RPMI7951 (cell line): Measurements from ENCODE around the gene GCA. TPM values are rescaled to one million over a fixed set of nuclear protein-coding genes. Genes with fewer than 3 reads are reported as not detected.

Source experiments
- DNase-seq: peaks from one replicate; pipeline ENCODE4 v3.0.0-alpha.2; 2012; ENCODE audit warnings: low read depth
- total RNA-seq: library from RNA; depleted of rRNA; stranded (reverse); fragments of >200 nt; shearing (Covaris generic); gene quantifications from 2 replicates; pipeline ENCODE4 v1.2.3, GENCODE V29; 2014; rRNA removed

Gene GCA, protein sequence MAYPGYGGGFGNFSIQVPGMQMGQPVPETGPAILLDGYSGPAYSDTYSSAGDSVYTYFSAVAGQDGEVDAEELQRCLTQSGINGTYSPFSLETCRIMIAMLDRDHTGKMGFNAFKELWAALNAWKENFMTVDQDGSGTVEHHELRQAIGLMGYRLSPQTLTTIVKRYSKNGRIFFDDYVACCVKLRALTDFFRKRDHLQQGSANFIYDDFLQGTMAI
- 16.3 and 21.5 TPM in 2 replicates for total RNA-seq

DNA sequence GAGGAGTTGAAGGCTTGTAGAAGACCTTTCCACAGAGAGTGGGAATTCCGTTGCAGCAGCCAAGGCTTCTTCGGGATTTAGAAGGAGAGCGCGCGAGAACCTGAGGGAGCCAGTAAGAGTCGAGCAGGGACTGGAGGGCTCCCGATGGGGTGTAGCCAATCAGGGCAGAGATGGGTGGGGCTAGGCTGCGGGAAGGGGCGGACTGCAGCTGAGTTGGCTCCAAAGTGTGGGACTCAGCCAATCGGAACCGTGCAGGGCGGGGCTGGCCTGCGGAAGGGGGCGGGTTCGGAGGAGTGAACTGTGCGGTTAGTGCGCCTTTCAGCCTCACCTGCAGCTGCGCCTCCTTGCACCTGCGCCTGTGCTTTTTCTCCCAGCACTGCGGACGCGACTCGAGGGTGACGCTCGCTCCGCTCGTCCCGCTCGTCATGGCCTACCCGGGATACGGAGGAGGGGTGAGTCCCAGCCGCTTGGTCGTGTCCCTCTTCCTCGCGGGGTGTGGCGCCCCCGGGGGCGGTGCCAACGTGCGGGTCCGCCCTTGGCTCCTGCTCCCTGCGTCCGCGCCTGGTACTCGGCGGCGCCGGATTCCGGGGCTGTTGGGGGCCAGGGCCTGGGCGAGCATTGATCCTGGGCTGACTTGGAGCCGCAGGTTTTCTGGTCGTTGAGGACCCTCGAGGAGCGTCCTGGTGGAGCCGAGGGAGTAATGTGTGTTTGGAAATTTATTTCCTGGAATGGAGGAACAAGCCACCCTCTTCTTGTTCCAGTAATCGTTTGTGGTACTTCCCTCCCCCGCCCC, at the start of gene GCA:
GCA (plus strand) TSS at position 309 of the 793 bp plus-strand sequence; CDS start at position 426, 117 bp downstream.
- DNase-seq, result peak; percentile 98

DNA sequence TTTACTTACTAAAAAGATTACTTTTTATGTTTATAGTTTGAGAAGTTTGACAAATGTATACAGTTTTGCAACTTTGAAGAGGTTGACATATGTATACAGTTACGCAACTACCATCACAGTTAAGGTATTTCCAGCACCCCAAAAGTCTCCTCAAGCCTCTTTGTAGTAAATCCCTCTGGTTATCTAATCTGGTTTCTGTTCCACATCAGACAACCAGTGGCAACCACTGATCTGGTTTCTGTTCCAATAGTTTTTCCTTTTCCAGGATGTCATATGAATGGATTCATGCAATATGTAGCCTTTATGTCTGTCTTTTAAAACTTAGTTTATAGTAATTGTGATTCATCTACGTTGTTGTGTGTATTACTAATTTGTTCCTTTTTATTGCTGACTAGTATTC, 48.9 kb upstream of the GCA start:
- no peak for DNase-seq

DNA sequence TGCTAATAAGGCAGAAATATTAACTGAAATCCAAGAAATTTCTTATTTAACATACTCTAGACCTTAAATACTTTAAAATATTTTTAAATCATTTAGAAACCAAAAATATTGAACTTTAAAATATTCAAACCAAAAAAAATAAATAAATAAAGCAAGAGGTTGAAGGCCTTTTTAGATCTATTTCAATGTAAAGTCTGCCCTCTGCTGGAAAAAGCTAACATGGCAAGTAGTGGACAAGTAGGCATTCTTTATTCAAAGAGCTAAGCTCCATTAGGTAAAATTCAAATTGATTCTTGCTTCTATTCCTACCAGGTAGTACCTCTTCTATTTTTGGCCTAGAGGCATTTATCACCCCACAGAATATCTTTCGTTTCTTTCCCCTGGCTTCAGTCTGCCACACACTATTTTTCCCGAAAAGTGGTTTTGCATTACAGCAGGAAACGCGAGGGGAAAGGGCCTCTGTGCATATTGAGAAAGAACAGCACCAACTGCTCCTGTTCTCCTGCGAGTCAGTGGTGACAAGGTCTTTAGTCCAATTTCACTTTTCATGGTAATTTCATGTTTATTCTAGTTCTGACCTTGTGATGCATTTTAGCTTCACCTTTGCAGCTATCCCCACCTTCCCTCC, 45.9 kb upstream of the GCA start:
- peak; percentile 79 for DNase-seq

DNA sequence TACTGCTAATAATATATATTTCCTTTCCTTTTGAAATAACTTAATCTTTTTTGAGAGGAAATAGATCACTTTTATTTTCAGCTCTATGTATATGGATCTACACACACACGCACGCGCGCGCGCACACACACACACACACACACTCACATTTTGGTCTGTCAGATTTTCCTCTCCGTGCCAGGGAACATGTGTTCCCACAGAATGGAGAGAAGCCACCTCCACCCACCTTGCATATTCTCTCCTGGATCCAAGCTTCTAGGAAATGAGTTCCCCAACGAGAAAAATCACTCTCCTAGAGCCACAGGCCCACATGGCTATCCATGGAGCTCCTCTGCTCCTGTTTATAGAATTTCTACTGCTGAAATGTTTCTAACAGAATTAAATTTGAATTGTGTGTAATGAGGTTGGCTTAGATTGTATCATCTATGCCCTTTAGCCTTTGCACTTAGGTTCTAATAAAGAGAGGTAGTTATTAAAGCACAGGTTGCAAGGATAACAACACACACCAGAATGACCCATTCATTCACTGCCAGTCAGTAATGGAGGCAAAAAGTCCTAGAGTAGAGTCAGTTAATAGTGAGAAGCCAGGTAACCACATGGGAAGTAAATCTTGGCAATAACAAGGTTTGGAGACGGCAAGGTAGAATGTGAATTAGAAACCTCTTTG, 45.1 kb upstream of the GCA start:
- DNase-seq, result no peak

DNA sequence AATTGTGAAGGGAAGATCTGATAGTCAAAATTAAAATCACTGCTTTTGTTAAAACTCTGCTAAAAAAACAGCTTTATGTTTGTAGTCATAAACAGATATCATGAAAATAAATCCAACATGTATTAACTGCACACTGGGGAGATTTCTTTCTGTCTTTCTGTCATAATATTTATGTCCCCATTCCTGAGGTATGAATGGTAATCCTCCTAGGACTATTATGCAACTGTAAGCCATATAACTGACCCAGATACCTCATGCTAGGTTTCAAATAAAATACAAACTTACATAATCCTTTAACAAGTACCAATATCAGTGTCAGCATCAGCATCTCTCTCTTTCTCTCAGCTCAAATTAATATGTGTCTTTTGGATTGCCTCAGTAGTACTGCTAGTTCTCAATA, 43.7 kb upstream of the GCA start:
- DNase-seq, result no peak

DNA sequence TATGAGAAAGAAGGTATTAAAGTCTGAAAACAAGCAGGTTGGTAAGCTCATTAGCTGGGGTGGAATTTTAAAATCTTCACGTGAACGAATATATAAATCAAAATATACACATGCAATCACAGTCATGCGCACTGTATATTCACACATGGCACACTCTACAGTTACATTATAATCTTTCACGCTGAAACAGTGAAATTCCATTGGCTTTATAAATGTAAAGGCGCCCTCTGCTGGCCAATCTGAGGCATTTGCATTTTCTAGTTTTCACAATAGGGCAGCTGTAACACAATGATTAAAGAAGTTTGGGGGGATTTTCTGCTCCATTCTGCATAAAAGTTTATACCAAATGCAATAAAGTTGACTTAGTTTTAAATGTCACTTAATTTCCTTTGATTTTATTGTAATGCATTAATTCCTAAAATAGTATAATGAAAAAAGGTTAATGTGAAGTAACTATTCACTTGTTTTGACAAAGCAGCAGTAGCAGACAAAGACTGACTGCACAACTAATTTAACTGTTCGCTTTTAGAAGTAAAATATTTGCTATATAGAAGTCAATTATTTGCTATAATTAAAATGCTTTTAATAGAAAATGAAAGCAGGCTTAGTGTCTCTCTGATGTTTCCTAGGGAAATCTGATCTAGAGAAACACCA, 42.7 kb upstream of the GCA start:
- peak; percentile 68 for DNase-seq

DNA sequence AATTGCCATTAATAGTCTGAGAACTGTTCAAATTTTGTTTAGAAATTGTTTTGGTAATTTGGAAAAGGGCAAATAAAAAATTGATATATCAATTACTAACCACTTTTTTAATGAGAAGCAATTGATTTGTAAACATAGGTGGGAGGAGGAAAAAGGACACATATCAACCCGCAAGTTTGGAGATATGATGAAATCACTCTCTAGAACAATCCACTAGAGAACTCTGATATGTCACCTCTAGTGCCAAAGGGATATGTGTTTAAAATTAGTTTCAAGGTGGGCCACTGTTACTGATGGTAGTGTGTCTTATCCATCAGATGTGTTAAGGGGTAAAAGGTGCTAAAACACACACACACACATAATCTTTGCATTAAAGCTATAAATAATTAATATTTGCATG, 42.1 kb upstream of the GCA start:
- no peak for DNase-seq

DNA sequence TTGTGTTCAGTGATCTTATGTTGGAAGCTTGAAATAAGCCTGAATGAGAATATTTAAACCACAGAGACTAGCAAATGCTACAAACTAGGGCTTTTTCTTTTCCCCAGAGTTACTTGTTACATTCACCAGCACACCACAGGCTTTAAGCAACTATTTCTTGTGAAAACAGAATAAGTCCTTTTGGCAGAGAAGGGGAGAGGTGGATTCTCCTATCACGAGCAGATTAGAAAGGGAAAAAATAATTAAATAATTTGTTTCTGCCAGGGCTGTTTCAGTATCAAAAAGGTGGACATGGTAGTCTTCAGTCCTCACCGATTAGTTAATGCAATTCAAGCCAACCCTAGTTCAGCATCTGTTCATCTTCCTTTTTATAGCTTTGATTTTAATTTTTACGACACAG, 38.0 kb upstream of the GCA start:
- no peak for DNase-seq

DNA sequence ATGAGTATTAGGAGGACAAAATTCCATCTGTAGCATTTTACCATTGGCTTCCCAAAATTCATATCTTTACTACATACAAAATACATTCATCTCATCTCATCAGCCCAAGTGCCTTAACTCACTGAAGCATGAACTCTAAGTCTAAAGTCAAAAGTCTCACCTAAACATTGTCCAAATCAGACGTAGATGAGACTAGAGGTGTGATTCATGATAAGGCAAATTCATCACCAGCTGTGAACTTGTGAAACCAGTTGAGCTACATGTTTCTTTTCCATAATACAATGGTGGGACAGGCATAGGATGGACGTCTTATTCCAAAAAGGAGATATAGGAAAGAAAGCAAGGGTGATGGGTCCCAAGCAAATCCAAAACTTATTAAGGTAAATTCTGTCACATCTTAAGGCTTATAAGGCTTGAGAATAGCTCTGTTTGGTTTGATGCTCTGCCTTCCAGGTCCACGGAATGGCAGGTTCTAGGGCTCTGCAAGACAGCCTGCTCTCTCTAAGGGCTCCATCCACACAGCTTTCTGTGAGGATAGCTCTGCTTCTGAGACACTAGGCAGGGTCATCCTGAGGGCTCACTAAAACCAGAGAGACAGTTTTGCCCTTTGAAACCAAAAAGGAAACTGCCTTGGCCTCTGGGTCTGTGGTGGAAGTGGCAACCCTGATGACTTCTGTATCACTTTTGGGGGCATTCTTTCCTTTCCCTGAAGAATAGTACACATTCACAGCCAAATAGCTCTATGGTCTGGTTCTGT, 35.0 kb upstream of the GCA start:
- DNase-seq, result no peak

DNA sequence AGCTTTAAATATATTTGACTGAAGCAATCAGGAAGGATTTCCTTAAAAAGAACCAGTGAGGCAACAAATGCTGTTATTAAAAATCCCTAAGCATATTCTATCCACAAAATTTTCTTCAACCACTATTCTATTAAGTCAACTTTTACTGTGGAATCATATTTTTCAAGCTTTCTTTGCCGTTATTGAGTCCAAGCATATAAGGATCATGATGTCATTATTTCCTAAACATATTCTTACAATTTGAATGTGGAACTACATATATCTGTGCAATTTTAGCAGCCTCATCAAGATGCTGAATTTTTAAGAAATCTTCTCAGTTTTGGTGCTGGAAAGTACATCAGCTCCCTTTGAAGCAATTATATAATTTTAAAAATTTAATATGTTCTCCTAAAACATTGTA, 31.1 kb upstream of the GCA start:
- no peak for DNase-seq

DNA sequence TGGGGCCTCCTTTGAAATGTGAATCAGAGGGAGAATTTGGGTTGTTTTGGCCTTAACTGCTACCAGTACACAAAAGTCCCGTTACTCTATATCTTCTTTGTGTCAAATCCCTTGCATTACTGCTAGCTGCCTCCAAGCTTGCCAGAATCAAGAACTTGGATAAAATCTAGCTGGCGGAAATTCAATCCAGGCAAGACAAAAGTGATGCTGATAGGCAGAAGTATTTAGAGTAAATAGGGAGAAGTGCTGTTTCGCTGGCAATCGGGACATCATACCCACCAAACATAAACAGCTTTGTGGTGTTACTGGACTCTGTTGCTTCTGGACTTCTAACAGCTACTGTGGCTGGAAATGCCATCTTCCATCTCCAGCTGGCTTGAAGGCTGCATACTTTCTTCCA, 28.0 kb upstream of the GCA start:
- DNase-seq, result no peak

DNA sequence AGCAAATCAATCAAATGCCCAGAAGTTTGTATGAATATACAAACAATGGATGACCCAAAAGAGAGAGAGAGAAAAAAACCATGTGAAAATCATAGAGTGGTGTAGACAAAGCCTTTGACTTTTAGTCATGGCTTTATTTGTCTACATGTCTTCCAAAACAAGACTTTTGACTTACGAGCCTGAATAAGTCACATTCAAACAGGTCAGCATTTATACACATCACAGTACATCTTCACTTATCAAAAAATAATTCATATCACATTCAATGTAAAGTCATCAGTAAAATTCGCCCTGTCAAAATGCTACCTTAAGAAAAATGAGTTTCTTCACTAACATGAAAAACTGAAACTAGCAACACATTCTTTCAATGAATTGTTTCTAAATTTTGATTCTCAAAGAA, 27.3 kb upstream of the GCA start:
- no peak for DNase-seq

DNA sequence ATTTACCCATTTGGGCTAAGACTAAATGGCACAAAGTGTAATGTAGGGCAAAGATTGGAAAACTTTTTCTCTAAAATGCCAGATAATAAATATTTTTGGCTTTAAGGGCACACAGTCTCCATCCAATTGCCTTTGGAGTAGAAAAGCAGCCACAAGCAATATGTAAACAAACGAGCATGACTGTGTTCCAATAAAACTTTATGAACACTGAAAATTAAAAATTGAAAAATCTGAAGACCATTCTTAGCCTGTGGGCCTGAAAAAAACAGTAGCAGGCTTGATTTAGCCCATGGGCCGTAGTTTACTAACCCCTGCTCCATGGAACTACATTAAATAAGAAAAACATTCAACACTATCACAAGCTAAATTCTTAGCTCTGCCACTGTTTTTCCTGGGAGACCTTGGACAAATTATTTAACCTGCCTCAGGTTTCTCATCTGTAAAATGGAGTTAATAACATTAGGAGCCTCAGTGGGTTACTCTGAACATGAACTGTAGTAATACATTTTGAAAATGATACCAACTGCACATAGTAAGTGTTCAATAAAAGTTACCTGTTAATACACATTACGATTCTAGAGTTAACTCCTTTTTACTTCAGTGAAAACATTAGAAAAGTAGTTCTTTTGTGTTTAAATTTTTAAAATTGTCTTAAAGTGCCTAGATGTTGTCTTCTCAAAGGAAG, 26.7 kb upstream of the GCA start:
- peak; percentile 13 for DNase-seq

DNA sequence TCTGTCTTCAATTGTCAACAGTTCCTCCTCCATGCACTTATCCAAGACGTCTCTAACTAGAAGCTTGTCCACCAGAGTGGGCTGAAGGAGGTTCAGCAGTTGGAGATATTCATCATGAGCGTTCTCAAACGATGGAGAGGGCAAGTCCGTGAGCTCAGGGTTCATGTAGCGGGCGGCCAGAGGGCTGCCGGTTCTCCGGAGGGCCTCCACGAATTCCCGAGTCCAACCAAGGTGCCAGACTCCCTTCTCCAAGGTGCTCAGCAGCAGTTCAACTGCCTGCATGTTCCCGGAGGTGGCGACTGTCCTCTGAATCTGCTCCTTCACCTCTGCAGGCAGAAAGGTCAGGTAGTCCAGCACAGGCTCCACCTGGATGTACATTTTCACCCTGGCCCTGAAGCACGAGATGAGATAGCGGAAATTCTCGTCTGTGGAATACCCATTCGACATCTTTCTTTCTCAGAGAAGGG, 26.0 kb upstream of the GCA start:
- DNase-seq, result peak; percentile 39

DNA sequence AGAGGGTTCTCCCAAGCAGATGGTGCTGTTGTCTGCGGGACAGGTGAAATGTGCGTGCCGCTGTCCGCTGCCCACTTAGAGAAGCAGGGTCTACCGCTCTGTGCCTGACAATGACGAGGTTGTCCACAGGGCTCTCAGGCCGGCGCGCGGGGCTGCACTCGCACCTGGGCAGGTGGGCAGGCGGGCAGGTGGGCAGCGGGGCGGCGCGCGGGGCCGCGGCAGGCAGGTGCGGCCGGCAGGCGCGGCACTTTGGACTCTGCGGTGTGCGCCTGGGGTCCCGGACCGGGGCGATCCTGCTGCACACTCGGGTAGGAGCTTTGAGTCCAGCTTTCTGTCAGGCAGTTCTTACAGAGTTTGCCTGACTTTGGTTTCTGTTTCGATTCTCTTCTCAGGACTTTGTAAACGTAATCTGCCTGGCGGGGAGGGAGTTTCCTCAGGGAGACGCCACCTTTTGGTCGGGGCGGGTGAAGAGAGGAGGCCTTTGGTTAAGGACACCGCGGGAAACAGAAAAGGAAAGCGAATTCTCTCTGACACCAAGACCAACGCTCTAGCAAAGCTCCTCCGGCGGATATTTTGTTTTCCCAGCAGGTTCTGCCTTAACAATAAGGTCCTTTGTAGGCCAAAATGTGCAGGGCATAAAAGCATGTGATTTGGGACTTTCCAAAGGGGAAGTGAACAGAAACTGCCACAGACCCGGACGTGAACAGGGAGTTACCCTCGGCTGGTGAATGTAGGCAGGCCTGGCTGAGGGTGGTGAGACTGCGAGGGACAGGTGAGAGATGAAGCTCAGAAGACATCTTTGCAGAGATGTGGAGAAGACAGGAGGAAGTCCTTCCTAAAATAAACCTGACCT, 25.4 kb upstream of the GCA start, which contains the start of gene IFIH1:
IFIH1 (minus strand) TSS at position 357 of the 853 bp plus-strand sequence. CDS start 377 bp downstream, outside the sequence.
- DNase-seq, result peak; percentile 95

DNA sequence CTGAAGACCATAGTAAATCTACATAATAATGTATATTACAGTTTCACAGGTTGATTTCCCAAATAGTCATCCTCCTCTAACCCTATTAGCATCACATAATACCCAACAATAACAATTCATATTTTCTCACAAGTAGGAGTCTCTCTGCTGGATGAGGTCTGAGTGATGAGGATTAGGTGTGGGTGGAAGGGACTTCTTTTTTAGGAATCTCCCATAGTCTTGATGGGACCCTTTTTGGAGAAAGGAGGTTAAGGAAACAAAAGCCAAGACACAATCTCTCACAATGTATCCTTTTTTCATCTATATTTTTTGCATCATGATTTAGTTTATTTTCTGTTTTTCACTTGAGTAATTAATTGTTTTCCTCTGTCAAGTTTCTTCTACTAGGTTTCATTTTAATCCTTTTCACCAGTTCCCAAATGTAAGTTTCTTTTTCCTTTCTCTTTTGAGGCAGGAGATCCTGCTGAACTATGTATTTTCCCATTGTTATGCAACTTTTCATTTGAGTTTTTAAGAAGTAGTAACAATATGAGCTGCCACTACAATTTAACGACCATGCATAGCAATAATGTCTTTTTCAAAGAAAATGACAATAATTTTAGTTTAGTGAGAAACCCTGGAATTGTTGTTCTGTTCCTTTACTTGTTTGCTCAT, 22.9 kb upstream of the GCA start:
- DNase-seq, result no peak

DNA sequence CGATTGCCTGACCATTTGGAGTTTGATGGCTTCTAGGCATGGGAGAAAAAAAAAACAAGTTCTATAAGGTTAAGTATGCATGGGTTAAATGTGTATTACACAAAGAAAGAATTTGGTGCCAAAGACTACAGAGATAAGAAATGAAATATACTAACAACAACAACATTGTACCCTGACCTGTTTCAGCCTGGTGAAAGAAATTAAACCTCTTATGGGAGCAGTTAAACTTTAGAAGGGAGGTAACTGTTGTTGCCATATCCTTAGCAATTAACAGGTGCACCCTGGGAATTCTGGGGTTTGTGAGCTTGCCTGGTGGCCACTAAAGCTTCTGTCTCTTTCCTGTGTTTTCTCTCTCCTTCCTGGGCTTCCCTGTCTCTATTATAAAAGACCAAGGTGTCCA, 19.0 kb upstream of the GCA start:
- no peak for DNase-seq

DNA sequence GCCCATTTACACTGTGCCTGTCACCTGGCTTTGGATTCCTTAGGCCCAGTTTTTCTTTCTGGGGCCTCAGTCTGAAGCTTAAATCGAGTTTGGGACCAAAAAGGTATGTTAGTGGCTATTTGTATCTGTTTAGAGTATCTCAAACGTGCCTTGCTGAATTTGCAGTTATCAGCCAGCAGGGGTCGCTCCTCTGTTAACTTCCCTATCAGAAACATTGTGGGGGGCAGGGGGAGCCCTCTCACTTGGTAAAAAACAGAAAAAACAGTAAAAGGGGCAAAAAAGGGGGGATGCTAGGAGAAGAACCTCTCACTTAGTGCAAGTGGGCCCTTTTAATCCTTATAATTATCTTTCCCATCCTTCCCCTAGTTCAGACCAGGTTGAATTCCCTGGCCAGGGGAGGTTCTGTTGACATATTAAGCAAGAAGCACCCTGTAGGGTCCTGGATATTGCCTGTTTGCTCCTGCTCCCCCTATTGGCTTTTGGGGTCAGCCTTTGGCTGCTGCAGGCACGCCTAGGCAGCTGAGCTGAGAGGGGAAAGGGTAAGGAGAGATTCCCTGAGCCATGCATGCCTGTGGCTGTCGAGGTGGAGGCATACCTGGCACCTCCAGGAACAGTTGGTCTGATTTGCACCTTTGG, 16.7 kb upstream of the GCA start:
- no peak for DNase-seq
